IMR-90 (cell line): ENCODE measurements around the gene NT5DC3. TPM values are rescaled to one million over a fixed set of nuclear protein-coding genes. Genes with fewer than 3 reads are reported as not detected.

ENCODE experiments used
- ATAC-seq: fragments of 200-7000 bp; cut with Tn5 transposase; 2 replicates; pipeline ENCODE4 v1.9.1; 2020; ENCODE audit warnings: low read depth, mild to moderate bottlenecking, moderate library complexity
- BruUV-seq: library from RNA; stranded (reverse); fragments of 400-500 nt; replicated peaks from 2 replicates; lab custom pipeline; 2021; lab: Mats Ljungman, UMichigan
- CTCF ChIA-PET: fragments of 300-600 bp; formaldehyde crosslinking; extraction: SDS; loops from one replicate; lab custom pipeline; 2021; ENCODE audit warnings: antibody characterized with exemption; lab: Yijun Ruan, JAX
- POLR2A ChIA-PET: fragments of 300-600 bp; sonication (Branson Sonifier 250); formaldehyde crosslinking; loops from one replicate; lab custom pipeline; 2022; ENCODE audit warnings: antibody characterized with exemption; ENCODE audit not compliant: unreplicated experiment; lab: Charles Lee
- DNase-seq: peaks from one replicate; pipeline ENCODE4 v3.0.0; 2013
- H2AFZ ChIP-seq: replicated peaks from 2 replicates; pipeline ENCODE3; 2013; ENCODE audit warnings: low read length, mild to moderate bottlenecking; ENCODE audit not compliant: poor library complexity
- H2AK5ac ChIP-seq: 2 replicates; pipeline ENCODE4 v1.6.1; 2013; ENCODE audit warnings: low read depth, low read length, inconsistent platforms
- H2AK9ac ChIP-seq: replicated peaks from 2 replicates; pipeline ENCODE3; 2013; ENCODE audit warnings: mild to moderate bottlenecking, low read depth, low read length, moderate library complexity; ENCODE audit not compliant: poor library complexity
- H2BK120ac ChIP-seq: 2 replicates; pipeline ENCODE4 v1.6.1; 2013; ENCODE audit warnings: low read depth, low read length, inconsistent platforms
- H2BK15ac ChIP-seq: 3 replicates; pipeline ENCODE4 v1.6.1; 2013; ENCODE audit warnings: low read depth, low read length, inconsistent platforms
- H2BK20ac ChIP-seq: 2 replicates; pipeline ENCODE4 v1.6.1; 2013; ENCODE audit warnings: low read depth, mild to moderate bottlenecking, inconsistent platforms, low read length, moderate library complexity
- H2BK5ac ChIP-seq: 2 replicates; pipeline ENCODE4 v1.6.1; 2013; ENCODE audit warnings: mild to moderate bottlenecking, low read depth, low read length, inconsistent platforms; ENCODE audit not compliant: poor library complexity, severe bottlenecking
- H3K14ac ChIP-seq: replicated peaks from 2 replicates; pipeline ENCODE4 v1.6.1; 2013; ENCODE audit warnings: low read depth, low read length, inconsistent platforms
- H3K18ac ChIP-seq: 2 replicates; pipeline ENCODE4 v1.6.1; 2013; ENCODE audit warnings: low read depth, low read length, control low read depth
- H3K23ac ChIP-seq: 2 replicates; pipeline ENCODE4 v1.6.1; 2013; ENCODE audit warnings: low read depth, low read length, inconsistent platforms
- H3K27ac ChIP-seq: 2 replicates; pipeline ENCODE4 v1.5.1; 2013; ENCODE audit warnings: mild to moderate bottlenecking, control low read depth, low read length; ENCODE audit not compliant: insufficient read depth
- H3K27me3 ChIP-seq: 2 replicates; pipeline ENCODE4 v1.6.1; 2013; ENCODE audit warnings: low read length; ENCODE audit not compliant: control insufficient read depth, insufficient read depth
- H3K36me3 ChIP-seq: 2 replicates; pipeline ENCODE4 v1.6.1; 2013; ENCODE audit warnings: low read length, mixed read lengths; ENCODE audit not compliant: control insufficient read depth, insufficient read depth
- H3K4ac ChIP-seq: 2 replicates; pipeline ENCODE4 v1.6.1; 2013; ENCODE audit warnings: low read depth, low read length, inconsistent platforms
- H3K4me1 ChIP-seq: 2 replicates; pipeline ENCODE4 v1.6.1; 2013; ENCODE audit warnings: low read length, mixed read lengths; ENCODE audit not compliant: control insufficient read depth, insufficient read depth
- H3K4me2 ChIP-seq: 2 replicates; pipeline ENCODE4 v1.6.1; 2013; ENCODE audit warnings: low read depth, mild to moderate bottlenecking, control low read depth, low read length, moderate library complexity
- H3K4me3 ChIP-seq: 2 replicates; pipeline ENCODE4 v1.5.1; 2013; ENCODE audit warnings: low read depth, mild to moderate bottlenecking, control low read depth, low read length, moderate library complexity; ENCODE audit not compliant: insufficient read depth
- H3K56ac ChIP-seq: 2 replicates; pipeline ENCODE4 v1.6.1; 2013; ENCODE audit warnings: low read length, inconsistent platforms; ENCODE audit not compliant: insufficient read depth; ENCODE audit errors: extremely low read depth
- H3K79me1 ChIP-seq, 2 experiments: 2 replicates each; pipeline ENCODE4 v1.6.1; 2013; ENCODE audit warnings: low read length in 2 of 2, inconsistent platforms in 1 of 2, low read depth in 1 of 2
- H3K9ac ChIP-seq: 2 replicates; pipeline ENCODE4 v1.6.1; 2013; ENCODE audit warnings: low read depth, low read length, control low read depth
- H3K9me1 ChIP-seq: 2 replicates; pipeline ENCODE4 v1.6.1; 2013; ENCODE audit warnings: low read length, inconsistent platforms; ENCODE audit not compliant: insufficient read depth
- H3K9me3 ChIP-seq: 2 replicates; pipeline ENCODE4 v1.6.1; 2013; ENCODE audit warnings: low read length; ENCODE audit not compliant: control insufficient read depth, insufficient read depth
- H4K20me1 ChIP-seq: 2 replicates; pipeline ENCODE4 v1.6.1; 2013; ENCODE audit warnings: low read length, inconsistent platforms; ENCODE audit not compliant: insufficient read depth
- H4K5ac ChIP-seq: 2 replicates; pipeline ENCODE4 v1.6.1; 2013; ENCODE audit warnings: mild to moderate bottlenecking, low read depth, low read length, control low read depth
- H4K8ac ChIP-seq, 2 experiments: 2 replicates each; pipeline ENCODE4 v1.6.1; 2013; ENCODE audit warnings: low read depth in 2 of 2, low read length in 2 of 2, control low read depth in 1 of 2, inconsistent platforms in 1 of 2
- H4K91ac ChIP-seq: 2 replicates; pipeline ENCODE4 v1.6.1; 2013; ENCODE audit warnings: low read depth, low read length, inconsistent platforms; ENCODE audit not compliant: insufficient read depth
- BHLHE40 ChIP-seq: fragments of 150-350 bp; IDR thresholded peaks from 2 replicates; pipeline ENCODE4 v1.6.1; 2016; ENCODE audit warnings: mild to moderate bottlenecking, low read depth, low read length
- CEBPB ChIP-seq: IDR thresholded peaks from 2 replicates; pipeline ENCODE4 v1.6.1; 2012; ENCODE audit warnings: low read depth, low read length, improper control_type of control experiment
- CTCF ChIP-seq: conservative IDR thresholded peaks from 2 replicates; pipeline ENCODE4 v1.5.1; 2012; ENCODE audit warnings: mild to moderate bottlenecking, low read depth, low read length, improper control_type of control experiment
- POLR2A ChIP-seq: IDR thresholded peaks from 2 replicates; pipeline ENCODE4 v1.6.1; 2012; ENCODE audit warnings: mild to moderate bottlenecking, low read depth, low read length
- RFX5 ChIP-seq: IDR thresholded peaks from 2 replicates; pipeline ENCODE4 v1.8.0; 2012; ENCODE audit warnings: low read depth, mild to moderate bottlenecking, low read length, moderate library complexity
- SMC3 ChIP-seq: fragments of 150-350 bp; IDR thresholded peaks from 2 replicates; pipeline ENCODE4 v1.6.1; 2016; ENCODE audit warnings: low read depth, mild to moderate bottlenecking, antibody characterized with exemption, low read length, moderate library complexity
- WGBS, 2 experiments: methylation state at CpG; one replicate each; pipeline versions ENCODE4 v1.1.5 to v1.1.7; 2013; ENCODE audit warnings: missing lambda C conversion rate in 2 of 2; ENCODE audit not compliant: insufficient read length in 1 of 2; ENCODE audit errors: extremely low coverage in 2 of 2; 5-methylcytosine and 5-hydroxymethylcytosine counted together
- dilution Hi-C: fragments of 300-500 bp; cut with HindIII; formaldehyde crosslinking; loops from one replicate; pipeline ENCODE4 v1.14.3; 2018; ENCODE audit warnings: low sequenced_read_pairs; ENCODE audit not compliant: unreplicated experiment
- in situ Hi-C: fragments of 300-500 bp; cut with MboI; formaldehyde crosslinking; loops from 3 replicates; pipeline ENCODE4 v1.14.3; 2019; ENCODE audit warnings: low sequenced_read_pairs, inconsistent platforms, mixed read lengths
- intact Hi-C: fragments of 100-400 bp; cut with micrococcal nuclease; formaldehyde crosslinking; loops from 2 replicates; pipeline ENCODE4 v1.10.0; 2022
- polyA plus RNA-seq, 3 experiments: library from polyadenylated mRNA; depleted of rRNA; stranded (reverse); fragments of >200 nt; gene quantifications; 2 replicates each; pipeline ENCODE4 v1.2.3, GENCODE V29; 2012; ENCODE audit warnings: low replicate concordance in 1 of 3
- total RNA-seq: library from RNA; depleted of rRNA; stranded (reverse); fragments of >200 nt; gene quantifications from 2 replicates; pipeline ENCODE4 v1.2.3, GENCODE V29; 2012

NT5DC3 gene
- total and polyA plus RNA-seq, 2 of the 4 experiments (the other 2 are of a cell fraction), result 7.3 to 17.6 TPM

- Histone ChIP-seq H2AK5ac (no peak overlapping the region), H3K4me2 (no peak overlapping the region), H3K36me3 (no peaks in the 10 kb centered on the region), H3K27ac (no peak overlapping the region), H2BK15ac (no peak overlapping the region), H3K56ac (no peak overlapping the region), H3K18ac (no peak overlapping the region), H2BK5ac (no peak overlapping the region), H4K20me1 (peaks cover 8% of the 10 kb centered on the region; the same call in 1 of the 2 replicates), H3K4me3 (no peak overlapping the region), H3K14ac (no peak overlapping the region), H4K8ac (no peak overlapping the region), H2AFZ (no peak overlapping the region), H4K91ac (no peak overlapping the region), H3K27me3 (no peaks in the 10 kb centered on the region), H3K9ac (no peak overlapping the region), H3K9me1 (peaks cover 3% of the 10 kb centered on the region), H3K79me1 (peaks cover 8 to 10% of the 10 kb centered on the region in 2 experiments; a peak in 3 of 4 replicates), H4K5ac (no peak overlapping the region), H3K4me1 (peaks cover 7% of the 10 kb centered on the region), H2BK20ac (no peak overlapping the region), H3K4ac (no peak overlapping the region), H2BK120ac (no peak overlapping the region), H2AK9ac (no peak overlapping the region), H3K9me3 (no peaks in the 10 kb centered on the region), H3K23ac (no peak overlapping the region)
- no peak for TF ChIP-seq SMC3
- TF ChIP-seq RFX5, result no peak
- no peak for TF ChIP-seq CEBPB
- TF ChIP-seq POLR2A, result no peak
- no peak for TF ChIP-seq CTCF
- TF ChIP-seq BHLHE40, result no peak
- dilution Hi-C loops, result no loop called here
- DNase-seq, result no peak
- POLR2A ChIA-PET, result no interaction called here
- BruUV-seq, result no TSS peak
- CTCF ChIA-PET, result no interaction called here
- no CpG with 5 or more reads among the region's 3 CpGs for WGBS, 2 experiments
- intact Hi-C loops, result loop anchor here (5.0 kb wide), 1 partner anchor 37 kb away; no protein-coding TSS in a partner anchor
- in situ Hi-C loops, result no loop called here
- ATAC-seq, result no peak
Measured at GRCh38 chr12:103844305-103844704, 3.3 kb upstream of the NT5DC3 start.
